H1 (cell line): ENCODE results near the gene AGXT2. TPM values are rescaled to one million over a fixed set of nuclear protein-coding genes. Genes with fewer than 3 reads are reported as not detected.

Experiments
- ASH2L ChIP-seq: fragments of 200-600, 300-600 bp; sonication (generic); IDR thresholded peaks from one replicate; pipeline ENCODE4 v1.7.1; 2017; ENCODE audit warnings: low read length
- CREB1 ChIP-seq: IDR thresholded peaks from 2 replicates; pipeline ENCODE4 v1.6.1; 2012; ENCODE audit warnings: inconsistent platforms
- GTF2F1 ChIP-seq: IDR thresholded peaks from 2 replicates; pipeline ENCODE4 v1.6.1; 2012; ENCODE audit warnings: low read depth, low read length, improper control_type of control experiment, borderline replicate concordance
- KDM4A ChIP-seq: IDR thresholded peaks from one replicate; pipeline ENCODE4 v1.7.1; 2012; ENCODE audit warnings: low read depth, mild to moderate bottlenecking, moderate library complexity, low read length, inconsistent platforms; ENCODE audit not compliant: severe bottlenecking
- RBBP5 ChIP-seq: IDR thresholded peaks from 2 replicates; pipeline ENCODE4 v1.7.1; 2012; ENCODE audit warnings: low read depth, mild to moderate bottlenecking, inconsistent platforms, low read length, moderate library complexity, borderline replicate concordance
- RFX5 ChIP-seq: IDR thresholded peaks from 2 replicates; pipeline ENCODE4 v1.6.1; 2011; ENCODE audit warnings: low read depth, low read length, improper control_type of control experiment, borderline replicate concordance
- RXRA ChIP-seq: IDR thresholded peaks from 2 replicates; pipeline ENCODE4 v1.6.1; 2011; ENCODE audit warnings: low read depth, mild to moderate bottlenecking, low read length, moderate library complexity; ENCODE audit not compliant: insufficient read depth
- SIRT6 ChIP-seq: IDR thresholded peaks from one replicate; pipeline ENCODE4 v1.7.1; 2012; ENCODE audit warnings: low read length, inconsistent platforms
- SP2 ChIP-seq: IDR thresholded peaks from 2 replicates; pipeline ENCODE4 v1.6.1; 2012; ENCODE audit warnings: mild to moderate bottlenecking, low read length, inconsistent platforms
- TAF1 ChIP-seq: IDR thresholded peaks from 2 replicates; pipeline ENCODE4 v1.6.1; 2011; ENCODE audit warnings: mild to moderate bottlenecking, low read depth, low read length
- polyA plus RNA-seq, 7 experiments: library from polyadenylated mRNA; depleted of rRNA in 3 of 7; stranded (reverse) in 5 of 7; unstranded in 2 of 7; fragments of >200 nt in 5 of 7; fragments of 200-250 nt in 2 of 7; gene quantifications; 1 replicate in 5 of 7; 2 replicates in 1 of 7; 4 replicates in 1 of 7; pipeline versions ENCODE4 v1.2.1 to v1.2.3, GENCODE V29; 2011 to 2013; ENCODE audit warnings: missing spikeins in 2 of 7, mixed read lengths in 2 of 7
- total RNA-seq: library from RNA; stranded (reverse); fragmentation: NEBNext Ultra II Directional; extraction: Animal tissue kit (Norgen Biotek cat#: 25700); gene quantifications from 2 replicates; pipeline ENCODE4 v1.2.1, GENCODE V29; 2021
- TF ChIP-seq, protein P1 (sequence below): fragments of 300-600 bp; sonication (generic); IDR thresholded peaks from 2 replicates; pipeline ENCODE4 v1.7.1; 2012; ENCODE audit warnings: low read length, moderate library complexity, mild to moderate bottlenecking, inconsistent platforms; ENCODE audit not compliant: insufficient replicate concordance

Gene AGXT2
- total and polyA plus RNA-seq, 2 of the 8 experiments (the other 6 are each of a cell fraction or from before 2014, with no cell fraction given) = not detected

DNA sequence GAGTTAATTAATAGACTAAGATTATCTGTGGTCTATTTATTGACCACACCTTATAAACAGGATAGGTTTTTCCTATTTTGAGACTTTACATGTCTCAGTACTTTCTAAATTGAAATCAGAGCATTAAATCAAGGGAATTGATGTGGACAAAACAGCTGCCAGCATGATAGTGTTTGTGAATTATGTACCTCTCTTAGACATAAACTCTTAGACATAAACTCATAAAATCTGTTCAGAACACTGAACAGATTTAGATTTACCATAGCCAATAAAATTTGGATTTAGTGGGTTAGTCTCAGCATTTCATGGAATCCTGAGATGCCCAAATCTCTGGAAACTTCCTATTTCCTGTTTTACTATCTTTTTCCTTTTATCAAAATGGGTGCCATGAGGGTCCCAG is 11.5 kb upstream of the AGXT2 start (continued):
- TF ChIP-seq, protein P1, sequence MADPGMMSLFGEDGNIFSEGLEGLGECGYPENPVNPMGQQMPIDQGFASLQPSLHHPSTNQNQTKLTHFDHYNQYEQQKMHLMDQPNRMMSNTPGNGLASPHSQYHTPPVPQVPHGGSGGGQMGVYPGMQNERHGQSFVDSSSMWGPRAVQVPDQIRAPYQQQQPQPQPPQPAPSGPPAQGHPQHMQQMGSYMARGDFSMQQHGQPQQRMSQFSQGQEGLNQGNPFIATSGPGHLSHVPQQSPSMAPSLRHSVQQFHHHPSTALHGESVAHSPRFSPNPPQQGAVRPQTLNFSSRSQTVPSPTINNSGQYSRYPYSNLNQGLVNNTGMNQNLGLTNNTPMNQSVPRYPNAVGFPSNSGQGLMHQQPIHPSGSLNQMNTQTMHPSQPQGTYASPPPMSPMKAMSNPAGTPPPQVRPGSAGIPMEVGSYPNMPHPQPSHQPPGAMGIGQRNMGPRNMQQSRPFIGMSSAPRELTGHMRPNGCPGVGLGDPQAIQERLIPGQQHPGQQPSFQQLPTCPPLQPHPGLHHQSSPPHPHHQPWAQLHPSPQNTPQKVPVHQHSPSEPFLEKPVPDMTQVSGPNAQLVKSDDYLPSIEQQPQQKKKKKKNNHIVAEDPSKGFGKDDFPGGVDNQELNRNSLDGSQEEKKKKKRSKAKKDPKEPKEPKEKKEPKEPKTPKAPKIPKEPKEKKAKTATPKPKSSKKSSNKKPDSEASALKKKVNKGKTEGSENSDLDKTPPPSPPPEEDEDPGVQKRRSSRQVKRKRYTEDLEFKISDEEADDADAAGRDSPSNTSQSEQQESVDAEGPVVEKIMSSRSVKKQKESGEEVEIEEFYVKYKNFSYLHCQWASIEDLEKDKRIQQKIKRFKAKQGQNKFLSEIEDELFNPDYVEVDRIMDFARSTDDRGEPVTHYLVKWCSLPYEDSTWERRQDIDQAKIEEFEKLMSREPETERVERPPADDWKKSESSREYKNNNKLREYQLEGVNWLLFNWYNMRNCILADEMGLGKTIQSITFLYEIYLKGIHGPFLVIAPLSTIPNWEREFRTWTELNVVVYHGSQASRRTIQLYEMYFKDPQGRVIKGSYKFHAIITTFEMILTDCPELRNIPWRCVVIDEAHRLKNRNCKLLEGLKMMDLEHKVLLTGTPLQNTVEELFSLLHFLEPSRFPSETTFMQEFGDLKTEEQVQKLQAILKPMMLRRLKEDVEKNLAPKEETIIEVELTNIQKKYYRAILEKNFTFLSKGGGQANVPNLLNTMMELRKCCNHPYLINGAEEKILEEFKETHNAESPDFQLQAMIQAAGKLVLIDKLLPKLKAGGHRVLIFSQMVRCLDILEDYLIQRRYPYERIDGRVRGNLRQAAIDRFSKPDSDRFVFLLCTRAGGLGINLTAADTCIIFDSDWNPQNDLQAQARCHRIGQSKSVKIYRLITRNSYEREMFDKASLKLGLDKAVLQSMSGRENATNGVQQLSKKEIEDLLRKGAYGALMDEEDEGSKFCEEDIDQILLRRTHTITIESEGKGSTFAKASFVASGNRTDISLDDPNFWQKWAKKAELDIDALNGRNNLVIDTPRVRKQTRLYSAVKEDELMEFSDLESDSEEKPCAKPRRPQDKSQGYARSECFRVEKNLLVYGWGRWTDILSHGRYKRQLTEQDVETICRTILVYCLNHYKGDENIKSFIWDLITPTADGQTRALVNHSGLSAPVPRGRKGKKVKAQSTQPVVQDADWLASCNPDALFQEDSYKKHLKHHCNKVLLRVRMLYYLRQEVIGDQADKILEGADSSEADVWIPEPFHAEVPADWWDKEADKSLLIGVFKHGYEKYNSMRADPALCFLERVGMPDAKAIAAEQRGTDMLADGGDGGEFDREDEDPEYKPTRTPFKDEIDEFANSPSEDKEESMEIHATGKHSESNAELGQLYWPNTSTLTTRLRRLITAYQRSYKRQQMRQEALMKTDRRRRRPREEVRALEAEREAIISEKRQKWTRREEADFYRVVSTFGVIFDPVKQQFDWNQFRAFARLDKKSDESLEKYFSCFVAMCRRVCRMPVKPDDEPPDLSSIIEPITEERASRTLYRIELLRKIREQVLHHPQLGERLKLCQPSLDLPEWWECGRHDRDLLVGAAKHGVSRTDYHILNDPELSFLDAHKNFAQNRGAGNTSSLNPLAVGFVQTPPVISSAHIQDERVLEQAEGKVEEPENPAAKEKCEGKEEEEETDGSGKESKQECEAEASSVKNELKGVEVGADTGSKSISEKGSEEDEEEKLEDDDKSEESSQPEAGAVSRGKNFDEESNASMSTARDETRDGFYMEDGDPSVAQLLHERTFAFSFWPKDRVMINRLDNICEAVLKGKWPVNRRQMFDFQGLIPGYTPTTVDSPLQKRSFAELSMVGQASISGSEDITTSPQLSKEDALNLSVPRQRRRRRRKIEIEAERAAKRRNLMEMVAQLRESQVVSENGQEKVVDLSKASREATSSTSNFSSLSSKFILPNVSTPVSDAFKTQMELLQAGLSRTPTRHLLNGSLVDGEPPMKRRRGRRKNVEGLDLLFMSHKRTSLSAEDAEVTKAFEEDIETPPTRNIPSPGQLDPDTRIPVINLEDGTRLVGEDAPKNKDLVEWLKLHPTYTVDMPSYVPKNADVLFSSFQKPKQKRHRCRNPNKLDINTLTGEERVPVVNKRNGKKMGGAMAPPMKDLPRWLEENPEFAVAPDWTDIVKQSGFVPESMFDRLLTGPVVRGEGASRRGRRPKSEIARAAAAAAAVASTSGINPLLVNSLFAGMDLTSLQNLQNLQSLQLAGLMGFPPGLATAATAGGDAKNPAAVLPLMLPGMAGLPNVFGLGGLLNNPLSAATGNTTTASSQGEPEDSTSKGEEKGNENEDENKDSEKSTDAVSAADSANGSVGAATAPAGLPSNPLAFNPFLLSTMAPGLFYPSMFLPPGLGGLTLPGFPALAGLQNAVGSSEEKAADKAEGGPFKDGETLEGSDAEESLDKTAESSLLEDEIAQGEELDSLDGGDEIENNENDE = no peak
- TF ChIP-seq SP2 (no peak), ASH2L (no peak), KDM4A (no peak), GTF2F1 (no peak), RFX5 (no peak), TAF1 (no peak), CREB1 (no peak), RXRA (no peak), RBBP5 (no peak), SIRT6 (no peak)
